HG02973 (cell line): ENCODE measurements around the gene AP3B1.

ENCODE experiments used
- ATAC-seq: cut with Tn5 transposase; IDR thresholded peaks from one replicate; pipeline ENCODE4 v1.9.1; 2021; ENCODE audit warnings: moderate library complexity; ENCODE audit not compliant: unreplicated experiment

AP3B1 gene

DNA sequence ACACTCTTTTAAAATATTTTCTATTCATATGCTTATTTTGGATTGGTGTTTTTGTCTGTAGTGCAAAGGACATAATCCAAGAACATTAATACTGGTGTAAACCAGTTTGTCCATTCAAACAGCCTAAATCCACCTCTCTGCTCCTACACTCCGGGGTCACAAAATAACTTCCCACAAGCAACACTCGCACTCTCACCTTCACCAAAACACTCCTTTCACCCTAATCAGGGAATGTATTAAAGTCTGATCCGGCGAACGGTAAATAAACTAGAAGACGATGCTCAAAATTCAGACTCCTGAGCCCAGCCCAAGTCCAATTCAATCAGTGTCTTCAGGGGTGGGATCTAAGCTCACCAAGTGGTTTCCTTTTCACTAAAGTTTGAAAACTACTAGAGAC lies 649 bp downstream of the AP3B1 start:
- ATAC-seq: no peak

- ATAC-seq: no peak
Observed at GRCh38 chr5:78291687-78292086, 2.8 kb downstream of the AP3B1 start.

- ATAC-seq: no peak
Observed at GRCh38 chr5:78289911-78290310, 4.6 kb downstream of the AP3B1 start.

DNA sequence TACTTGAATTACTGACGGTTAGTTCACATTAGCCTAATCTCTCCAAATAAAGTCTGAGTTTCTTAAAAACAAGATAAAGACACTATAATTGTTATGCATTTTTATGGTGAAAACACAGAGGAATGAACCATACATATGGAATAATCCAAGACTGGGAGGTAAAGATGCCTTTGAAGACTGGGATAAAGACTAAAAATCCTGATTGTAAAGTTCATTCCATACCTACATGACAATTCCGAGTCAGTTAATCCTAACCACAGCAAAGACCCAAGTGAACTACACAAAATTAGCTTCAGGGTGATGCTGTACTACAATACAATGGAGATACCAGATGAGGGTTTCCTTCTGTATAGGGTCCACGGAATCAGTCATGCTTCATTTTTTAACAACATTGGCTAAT lies 6.3 kb downstream of the AP3B1 start:
- no peak for ATAC-seq

GRCh38 chr5:78287833-78288232 lies 6.7 kb downstream of the AP3B1 start:
- no peak for ATAC-seq

DNA sequence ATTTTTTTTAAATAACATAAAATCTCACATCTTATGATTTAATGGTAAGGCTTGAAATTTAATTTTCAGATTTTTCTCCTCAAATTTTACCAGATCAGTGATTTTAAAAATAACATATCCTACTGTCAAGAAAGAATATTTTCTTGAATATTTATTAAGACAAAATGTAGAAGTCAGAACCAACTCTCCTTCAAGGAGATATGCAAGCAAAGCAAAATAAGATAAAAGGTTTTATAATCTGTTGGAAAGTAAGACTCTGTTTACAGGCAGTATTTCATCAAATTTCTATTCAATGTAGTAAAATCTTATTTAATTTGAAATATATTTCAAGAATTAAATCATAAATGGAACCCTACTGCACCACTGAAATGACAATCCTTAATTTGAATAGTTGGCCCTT lies 7.3 kb downstream of the AP3B1 start:
- ATAC-seq: no peak

DNA sequence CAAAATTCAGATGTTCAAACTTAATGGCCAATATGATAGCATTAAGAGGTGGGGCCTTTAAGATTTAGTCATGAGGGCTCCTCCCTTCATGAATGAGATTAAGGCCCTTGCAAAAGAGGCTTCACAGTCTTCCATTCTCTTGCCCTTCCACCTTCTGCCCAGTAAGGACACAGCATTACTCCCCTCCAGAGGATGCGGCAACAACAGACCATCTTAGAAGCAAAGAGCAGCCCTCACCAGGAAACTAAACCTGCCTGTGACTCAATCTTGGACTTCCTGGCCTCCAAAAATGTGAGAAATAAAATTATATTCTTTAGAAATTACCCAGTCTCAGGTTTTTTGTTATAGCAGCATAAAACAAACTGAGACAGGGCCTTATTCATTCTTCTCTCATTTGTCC lies 8.2 kb downstream of the AP3B1 start:
- no peak for ATAC-seq

GRCh38 chr5:78283802-78284201 lies 10.7 kb downstream of the AP3B1 start:
- ATAC-seq: no peak

DNA sequence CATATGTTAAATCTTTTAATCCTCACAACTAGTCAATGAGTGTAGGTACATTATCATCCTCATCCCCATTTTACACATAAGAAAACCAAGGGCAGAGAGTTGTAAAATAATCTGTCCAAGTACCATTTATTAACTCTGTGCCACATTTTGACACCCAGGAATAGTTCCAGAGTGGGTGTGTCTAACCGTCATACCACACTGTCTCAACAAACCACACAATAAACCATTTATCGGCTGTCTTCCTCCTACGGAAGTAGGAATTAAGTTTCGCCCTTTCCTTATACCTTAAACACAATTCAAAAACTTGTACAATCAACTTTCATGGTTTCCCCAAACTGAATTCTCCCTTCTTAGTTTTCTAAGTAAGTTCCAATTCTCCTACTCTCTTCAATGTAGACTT lies 11.4 kb downstream of the AP3B1 start:
- ATAC-seq: no peak

GRCh38 chr5:78280261-78280660 lies 14.2 kb downstream of the AP3B1 start:
- ATAC-seq: no peak

DNA sequence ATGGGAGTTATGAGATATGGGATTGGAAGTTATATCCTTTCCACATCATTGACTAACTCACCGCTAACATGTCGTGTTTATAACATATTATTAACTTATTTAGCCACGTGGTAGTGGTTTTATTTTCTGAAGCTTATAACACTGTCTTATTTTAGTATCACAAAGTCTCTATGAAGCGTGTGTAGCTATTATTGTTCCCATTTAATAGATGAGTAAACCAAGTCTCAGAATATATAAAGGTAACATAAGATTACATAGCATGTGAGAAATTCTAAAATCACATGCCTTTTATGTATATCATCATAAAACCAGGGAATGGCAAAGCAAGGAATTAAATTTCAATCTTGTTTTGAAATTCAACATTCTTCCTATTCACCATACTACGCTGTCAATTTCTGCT lies 15.3 kb downstream of the AP3B1 start:
- ATAC-seq: no peak

DNA sequence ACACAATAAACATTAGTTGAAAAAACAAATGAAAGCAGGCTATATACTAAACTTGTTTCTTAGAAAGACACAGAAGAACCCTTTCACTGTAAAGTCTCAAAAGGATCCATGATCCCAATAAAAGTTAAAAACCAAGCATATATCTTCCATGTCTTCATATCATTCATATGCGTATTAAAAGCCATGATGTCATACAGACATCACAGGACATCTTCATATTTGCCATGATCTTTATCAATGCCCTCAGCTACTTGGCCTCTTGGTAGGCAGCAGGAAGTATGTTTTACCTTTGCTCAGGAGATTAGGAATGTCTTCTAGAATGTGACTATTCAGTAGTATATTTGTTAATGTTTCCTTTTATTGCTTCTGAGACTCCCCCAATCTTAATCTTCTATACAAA lies 16.8 kb downstream of the AP3B1 start:
- ATAC-seq: no peak

DNA sequence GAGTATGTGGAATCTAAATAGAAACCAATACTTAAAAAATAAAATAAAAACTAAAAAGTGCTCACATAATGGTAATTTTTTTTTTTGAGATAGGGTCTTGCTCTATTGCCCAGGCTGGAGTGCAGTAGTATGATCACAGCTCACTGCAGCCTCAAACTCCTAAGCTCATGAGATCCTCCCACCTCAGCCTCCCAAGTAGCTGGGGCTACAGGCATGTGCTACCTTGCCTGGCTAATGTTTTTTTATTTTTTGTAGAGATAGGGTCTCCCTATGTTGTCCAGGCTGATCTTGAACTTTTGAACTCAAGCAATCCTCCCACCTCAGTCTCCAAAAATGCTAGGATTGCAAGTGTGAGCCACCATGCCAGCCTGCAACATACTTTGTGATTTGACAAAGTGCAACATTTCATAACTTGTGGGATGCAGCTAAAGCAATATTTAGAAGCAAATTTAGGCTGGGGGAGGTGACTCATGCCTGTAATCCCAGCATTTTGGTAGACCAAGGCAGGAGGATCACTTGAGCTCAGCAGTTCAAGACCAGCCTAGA lies 18.4 kb downstream of the AP3B1 start:
- no peak for ATAC-seq

DNA sequence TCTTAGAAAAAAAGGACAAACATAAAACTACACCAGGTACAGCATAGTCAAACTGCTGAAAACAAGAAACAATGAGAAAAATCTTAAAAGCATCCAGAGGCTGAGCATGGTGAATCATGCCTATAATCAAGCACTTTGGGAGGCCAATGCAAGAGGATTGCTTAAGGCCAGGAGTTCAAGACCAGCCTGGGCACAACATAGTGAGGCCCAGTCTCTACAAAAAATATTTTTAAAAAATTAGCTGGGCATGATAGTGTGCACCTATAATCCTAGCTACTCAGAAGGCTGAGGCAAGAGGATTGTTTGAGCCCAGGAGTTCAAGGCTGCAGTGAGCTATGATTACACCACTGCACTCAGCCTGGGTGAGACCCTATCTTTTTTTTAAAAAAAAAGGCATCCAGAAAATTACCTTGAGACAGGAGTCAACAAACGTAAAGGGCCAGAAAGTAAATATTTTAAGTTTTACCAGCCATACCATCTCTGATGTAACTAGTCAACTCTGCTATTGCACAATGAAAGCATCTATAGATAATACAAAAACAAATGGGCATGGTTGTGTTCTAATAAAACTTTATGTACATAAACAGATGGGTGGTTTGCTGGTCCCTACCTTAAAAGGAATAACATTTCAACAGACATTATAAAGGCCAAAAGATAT lies 19.8 kb downstream of the AP3B1 start:
- no peak for ATAC-seq

DNA sequence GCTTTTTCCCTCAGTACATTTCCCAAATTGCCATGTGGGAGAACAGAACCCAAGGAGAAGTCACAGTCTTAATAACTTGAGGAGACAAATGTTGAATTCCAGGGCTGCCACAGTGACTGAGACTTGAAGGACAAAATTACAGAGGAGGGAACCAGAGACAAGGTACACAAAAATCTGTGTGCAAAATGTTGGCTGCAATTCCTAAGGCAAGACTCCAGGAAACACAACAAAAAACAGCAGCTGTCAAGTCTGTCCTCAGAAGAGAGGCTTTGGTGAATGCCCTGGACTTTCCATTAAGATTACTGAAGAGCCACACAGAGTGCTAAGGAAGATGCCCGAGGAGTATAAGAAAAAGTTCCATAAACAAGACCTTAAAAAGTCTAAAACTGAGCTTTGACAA lies 21.1 kb downstream of the AP3B1 start:
- ATAC-seq: no peak

GRCh38 chr5:78271766-78272165 lies 22.7 kb downstream of the AP3B1 start:
- ATAC-seq: no peak

DNA sequence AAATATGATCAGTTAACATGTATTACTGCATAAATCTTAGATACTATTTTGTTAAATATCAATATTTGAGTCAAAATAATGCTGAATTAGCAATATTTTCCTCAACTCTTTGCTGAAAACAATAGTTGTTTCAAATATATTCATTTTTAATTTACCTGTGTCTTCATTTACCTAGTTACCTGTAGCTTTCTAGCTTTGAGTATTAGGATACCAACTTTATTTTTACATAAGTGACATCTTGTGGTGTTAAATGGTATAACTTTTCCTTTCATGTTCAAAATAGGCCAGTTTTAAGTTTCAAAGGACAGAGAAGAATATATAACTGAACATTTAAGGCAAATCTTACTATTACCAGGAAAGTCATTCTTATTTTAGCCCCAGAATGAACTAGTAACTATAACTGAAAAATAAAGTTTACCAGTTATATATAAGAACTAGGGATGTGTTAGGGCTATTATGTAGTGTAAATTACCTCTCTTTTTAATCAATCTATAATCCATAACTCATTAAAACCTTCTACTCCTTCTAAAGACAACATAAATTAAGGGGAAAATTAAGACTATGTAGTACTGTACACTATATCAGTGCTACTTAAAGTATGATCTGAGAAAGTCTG lies 25.3 kb downstream of the AP3B1 start:
- ATAC-seq: no peak

GRCh38 chr5:78268356-78268755 lies 26.1 kb downstream of the AP3B1 start:
- ATAC-seq: no peak

GRCh38 chr5:78265163-78265562 lies 29.3 kb downstream of the AP3B1 start:
- no peak for ATAC-seq

GRCh38 chr5:78264600-78264999 lies 29.9 kb downstream of the AP3B1 start:
- ATAC-seq: no peak

GRCh38 chr5:78260771-78261170 lies 33.7 kb downstream of the AP3B1 start:
- ATAC-seq: no peak

DNA sequence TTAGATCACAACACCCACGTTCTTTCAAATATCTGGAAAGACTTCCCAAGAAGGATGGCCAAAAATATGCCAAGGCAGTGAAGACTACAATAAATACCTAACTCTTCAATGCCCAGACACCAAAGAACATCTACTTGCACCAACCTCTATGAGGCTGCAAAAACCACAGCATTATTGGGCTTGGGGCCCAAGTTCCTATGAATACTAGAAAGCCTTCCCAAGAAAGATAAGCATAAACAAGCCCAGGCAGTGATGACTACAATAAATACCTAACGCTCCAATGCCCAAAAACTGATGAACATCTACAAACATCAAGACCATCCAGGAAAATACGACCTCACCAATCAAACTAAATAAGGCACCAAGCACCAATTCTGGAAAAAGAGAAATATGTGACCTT lies 41.3 kb downstream of the AP3B1 start:
- no peak for ATAC-seq

- ATAC-seq: no peak
Observed at GRCh38 chr5:78252715-78253114, 41.8 kb downstream of the AP3B1 start.
